ENCODE measurements around the gene D2HGDH.

DNA sequence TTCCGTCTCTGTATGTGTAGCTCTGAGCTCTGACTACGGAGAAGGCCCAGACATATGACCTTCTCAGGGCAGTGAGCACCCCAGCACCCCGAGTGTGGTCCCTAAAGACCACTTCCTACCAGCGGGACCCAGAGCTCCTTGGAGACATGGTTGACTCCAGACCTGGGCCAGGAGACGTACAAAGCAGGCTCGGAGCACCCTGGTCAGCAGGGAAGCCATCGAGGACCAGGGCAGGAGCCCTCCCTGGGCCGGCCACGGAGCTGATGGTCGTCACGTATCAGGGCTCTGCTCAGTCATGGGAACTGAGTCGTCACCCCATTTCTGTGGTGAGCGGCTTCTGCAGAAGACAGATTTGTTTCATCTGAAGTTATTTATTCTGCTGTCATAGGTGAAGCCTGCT, 61.8 kb downstream of the D2HGDH start:
- TF ChIP-seq, protein P1, sequence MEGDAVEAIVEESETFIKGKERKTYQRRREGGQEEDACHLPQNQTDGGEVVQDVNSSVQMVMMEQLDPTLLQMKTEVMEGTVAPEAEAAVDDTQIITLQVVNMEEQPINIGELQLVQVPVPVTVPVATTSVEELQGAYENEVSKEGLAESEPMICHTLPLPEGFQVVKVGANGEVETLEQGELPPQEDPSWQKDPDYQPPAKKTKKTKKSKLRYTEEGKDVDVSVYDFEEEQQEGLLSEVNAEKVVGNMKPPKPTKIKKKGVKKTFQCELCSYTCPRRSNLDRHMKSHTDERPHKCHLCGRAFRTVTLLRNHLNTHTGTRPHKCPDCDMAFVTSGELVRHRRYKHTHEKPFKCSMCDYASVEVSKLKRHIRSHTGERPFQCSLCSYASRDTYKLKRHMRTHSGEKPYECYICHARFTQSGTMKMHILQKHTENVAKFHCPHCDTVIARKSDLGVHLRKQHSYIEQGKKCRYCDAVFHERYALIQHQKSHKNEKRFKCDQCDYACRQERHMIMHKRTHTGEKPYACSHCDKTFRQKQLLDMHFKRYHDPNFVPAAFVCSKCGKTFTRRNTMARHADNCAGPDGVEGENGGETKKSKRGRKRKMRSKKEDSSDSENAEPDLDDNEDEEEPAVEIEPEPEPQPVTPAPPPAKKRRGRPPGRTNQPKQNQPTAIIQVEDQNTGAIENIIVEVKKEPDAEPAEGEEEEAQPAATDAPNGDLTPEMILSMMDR (IDR thresholded peaks at IDR 0.05), result no peak
- TF ChIP-seq POLR2A (IDR thresholded peaks at IDR 0.05), result no peak
